Tibial nerve (tissue), 4 donors: ENCODE data around the gene TUBB4B. TPM values are rescaled to one million over a fixed set of nuclear protein-coding genes. Genes with fewer than 3 reads are reported as not detected.
A peak's percentile ranks its signal among the peaks of the same experiment; 100 is the strongest.

Experiments used
- DNase-seq, 2 donors: peaks; one replicate each; pipeline ENCODE4 v3.0.0-alpha.2; 2019; ENCODE audit warnings: low spot score in 2 of 2
- H3K27ac ChIP-seq, 4 donors: fragments of 200-600 bp; sonication (generic) in 3 of 4; one replicate each; pipeline ENCODE4 v1.5.1; 2017 to 2019; ENCODE audit warnings: mild to moderate bottlenecking in 1 of 4
- H3K27me3 ChIP-seq, 2 donors: fragments of 200-600 bp; sonication (generic) in 1 of 2; one replicate each; pipeline versions ENCODE4 v1.5.1 to v1.6.0; 2017 to 2019
- H3K36me3 ChIP-seq, 3 donors: fragments of 200-600 bp; sonication (generic); one replicate each; pipeline ENCODE4 v1.5.1; 2018 to 2019
- H3K4me1 ChIP-seq, 4 donors: fragments of 200-600 bp; sonication (generic) in 3 of 4; one replicate each; pipeline ENCODE4 v1.5.1; 2017 to 2019
- H3K4me3 ChIP-seq, 4 donors: fragments of 200-600 bp; sonication (generic) in 3 of 4; one replicate each; pipeline ENCODE4 v1.5.1; 2017 to 2019; ENCODE audit warnings: mild to moderate bottlenecking in 1 of 4, moderate library complexity in 1 of 4
- H3K9me3 ChIP-seq, 4 donors: fragments of 200-600 bp; sonication (generic) in 3 of 4; one replicate each; pipeline ENCODE4 v1.5.1; 2017 to 2019
- CTCF ChIP-seq, 5 experiments: fragments of 200-600 bp in 3 of 5; fragments of 450-650 bp in 2 of 5; sonication (generic) in 3 of 5; IDR thresholded peaks; one replicate each; pipeline ENCODE4 v1.5.1; 2016 to 2019; ENCODE audit warnings: antibody characterized with exemption in 5 of 5, mild to moderate bottlenecking in 3 of 5, moderate library complexity in 2 of 5
- EP300 ChIP-seq, 2 donors: sonication (generic); formaldehyde crosslinking; IDR thresholded peaks; one replicate each; pipeline ENCODE4 v1.6.1; 2017; ENCODE audit warnings: antibody characterized with exemption in 2 of 2, mild to moderate bottlenecking in 1 of 2
- POLR2A ChIP-seq, 2 donors: fragments of 450-650 bp; IDR thresholded peaks; one replicate each; pipeline ENCODE4 v1.6.1; 2017; ENCODE audit warnings: antibody characterized with exemption in 2 of 2, mild to moderate bottlenecking in 2 of 2, moderate library complexity in 2 of 2
- WGBS, 2 donors: methylation state at CpG; one replicate each; pipeline ENCODE4 v1.1.5; 2018; 5-methylcytosine and 5-hydroxymethylcytosine counted together
- total RNA-seq, 4 donors: library from RNA; depleted of rRNA; stranded (reverse); fragments of >200 nt; gene quantifications; one replicate each; pipeline ENCODE4 v1.1.0, GENCODE V29; 2016

The TUBB4B gene
- total RNA-seq, 4 donors from 2014 or later, result 102 to 190 (median 161) TPM

GRCh38 chr9:137251194-137251461 is 10.0 kb downstream of the TUBB4B start, which contains the start of gene STPG3:
Gene STPG3, plus strand, starts transcription at chr9:137251286. Its CDS starts 1 bp downstream, at chr9:137251287.
- DNase-seq, result no peak
- H3K36me3 ChIP-seq, result peaks cover 0 to under 1% (median 0%) of the 10 kb centered on the region in 3 donors
- 51 to 62% methylated on average over 4 of the region's 4 CpGs for WGBS, 2 donors

GRCh38 chr9:137251490-137252268 is 10.6 kb downstream of the TUBB4B start:
- no peak for DNase-seq
- no peaks in the 10 kb centered on the region for H3K9me3 ChIP-seq
- no peak overlapping the region for H3K4me3 ChIP-seq
- H3K27me3 ChIP-seq, result no peaks in the 10 kb centered on the region
- TF ChIP-seq EP300 (IDR thresholded peaks at IDR 0.05) (no peak), POLR2A (IDR thresholded peaks at IDR 0.05) (no peak), CTCF (IDR thresholded peaks at IDR 0.05) (no peak)
- WGBS, 2 donors, result 76 to 84% methylated on average over 20 to 21 of the region's 22 CpGs
- H3K27ac ChIP-seq, result no peak overlapping the region
- peaks cover 0 to 31% (median 19%) of the 10 kb centered on the region in 4 donors for H3K4me1 ChIP-seq
- H3K36me3 ChIP-seq, result peaks cover 0 to 6% (median 0%) of the 10 kb centered on the region in 3 donors

More at GRCh38 chr9:137251194-137251461, 10.0 kb downstream of the TUBB4B start, which contains the start of gene STPG3:
- Histone ChIP-seq H3K9me3 (no peaks in the 10 kb centered on the region), H3K4me3 (no peak within 1 kb of the TSS), H3K4me1 (peaks cover 0 to 26% (median 14%) of the 10 kb centered on the region in 4 donors), H3K27ac (no peak within 1 kb of the TSS), H3K27me3 (no peaks in the 10 kb centered on the region)
- TF ChIP-seq CTCF (IDR thresholded peaks at IDR 0.05), result no peak
- TF ChIP-seq POLR2A (IDR thresholded peaks at IDR 0.05), result no peak
- no peak for TF ChIP-seq EP300 (IDR thresholded peaks at IDR 0.05)

- H3K9me3 ChIP-seq, result no peaks in the 10 kb centered on the region
- no peak overlapping the region for H3K27ac ChIP-seq
- H3K4me3 ChIP-seq, result no peak overlapping the region
- H3K27me3 ChIP-seq, result no peaks in the 10 kb centered on the region
- H3K4me1 ChIP-seq, result peaks cover 0 to 38% (median 22%) of the 10 kb centered on the region in 4 donors
- DNase-seq, result no peak
- 81 to 92% methylated on average over 22 to 28 of the region's 35 CpGs for WGBS, 2 donors
- no peak for TF ChIP-seq POLR2A (IDR thresholded peaks at IDR 0.05)
- peaks cover 0 to 15% (median 5%) of the 10 kb centered on the region in 3 donors for H3K36me3 ChIP-seq
Observed at GRCh38 chr9:137252555-137253506, 11.7 kb downstream of the TUBB4B start.

GRCh38 chr9:137253717-137254623 is 12.9 kb downstream of the TUBB4B start:
- WGBS, 2 donors, result 50 to 58% methylated on average over 16 to 18 of the region's 21 CpGs
- H3K9me3 ChIP-seq, result no peaks in the 10 kb centered on the region
- peaks cover 0 to 26% (median 5%) of the 10 kb centered on the region in 3 donors for H3K36me3 ChIP-seq
- peak overlapping the region in 3 of 4 donors; percentile 84 to 87 (median 87) for H3K27ac ChIP-seq
- H3K4me1 ChIP-seq, result peaks cover 0 to 38% (median 22%) of the 10 kb centered on the region in 4 donors
- peak overlapping the region; percentile 72 to 100 (median 89) for H3K4me3 ChIP-seq
- H3K27me3 ChIP-seq, result no peaks in the 10 kb centered on the region
- TF ChIP-seq EP300 (IDR thresholded peaks at IDR 0.05), result no peak
- no peak for TF ChIP-seq POLR2A (IDR thresholded peaks at IDR 0.05)
- no peak for TF ChIP-seq CTCF (IDR thresholded peaks at IDR 0.05)
- no peak for DNase-seq
